Heart left ventricle (tissue), 16 donors: ENCODE data around the gene RAB27B. TPM values are rescaled to one million over a fixed set of nuclear protein-coding genes. Genes with fewer than 3 reads are reported as not detected.
"Not testable (repeated sequence)": the region's sequence is repeated elsewhere in the genome, so short reads cannot be mapped to it uniquely, and the experiment has no call there.

ENCODE experiments used
- ATAC-seq, 4 donors: fragments of 200-7000 bp; cut with Tn5 transposase; one replicate each; pipeline ENCODE4 v1.9.1; 2020 to 2022; ENCODE audit warnings: moderate library complexity in 4 of 4, mild to moderate bottlenecking in 3 of 4, moderate number of reproducible peaks in 1 of 4
- DNase-seq, 5 donors: peaks; one replicate each; pipeline ENCODE4 v3.0.0-alpha.2; 2020
- H3K27ac ChIP-seq, 12 donors: fragments of 200-600 bp; sonication (generic) in 4 of 12; one replicate each; pipeline versions ENCODE4 v1.5.0 to v1.8.0; 2016 to 2022; ENCODE audit warnings: mild to moderate bottlenecking in 2 of 12
- H3K27me3 ChIP-seq, 9 donors: fragments of 200-600 bp; sonication (generic) in 2 of 9; one replicate each; pipeline versions ENCODE4 v1.5.1 to v1.8.0; 2016 to 2022; ENCODE audit warnings: mild to moderate bottlenecking in 3 of 9
- H3K36me3 ChIP-seq, 9 donors: fragments of 200-600 bp; sonication (generic) in 2 of 9; one replicate each; pipeline versions ENCODE4 v1.5.0 to v1.8.0; 2018 to 2022; ENCODE audit warnings: mild to moderate bottlenecking in 2 of 9
- H3K4me1 ChIP-seq, 12 donors: fragments of 200-600 bp; sonication (generic) in 4 of 12; one replicate each; pipeline versions ENCODE4 v1.5.0 to v1.8.0; 2016 to 2022; ENCODE audit warnings: mild to moderate bottlenecking in 3 of 12
- H3K4me3 ChIP-seq, 12 donors: fragments of 200-600 bp; sonication (generic) in 4 of 12; one replicate each; pipeline versions ENCODE4 v1.5.0 to v1.8.0; 2017 to 2022; ENCODE audit warnings: mild to moderate bottlenecking in 9 of 12, moderate library complexity in 4 of 12
- H3K9me3 ChIP-seq, 12 donors: fragments of 200-600 bp; sonication (generic) in 4 of 12; one replicate each; pipeline versions ENCODE4 v1.5.0 to v1.8.0; 2016 to 2022; ENCODE audit warnings: mild to moderate bottlenecking in 1 of 12
- CTCF ChIP-seq, 12 donors: fragments of 200-600 bp; sonication (generic) in 4 of 12; IDR thresholded peaks; one replicate each; pipeline versions ENCODE4 v1.5.0 to v1.8.0; 2018 to 2022; ENCODE audit warnings: antibody characterized with exemption in 12 of 12, mild to moderate bottlenecking in 5 of 12
- POLR2A ChIP-seq, 2 donors: fragments of 450-650 bp; IDR thresholded peaks; one replicate each; pipeline ENCODE4 v1.6.1; 2017; ENCODE audit warnings: antibody characterized with exemption in 2 of 2, mild to moderate bottlenecking in 2 of 2, moderate library complexity in 2 of 2
- WGBS, 4 donors: extraction: QIAGEN DNeasy Blood & Tissue Kit in 2 of 4; methylation state at CpG; one replicate each; pipeline versions ENCODE4 v1.1.5 to v1.1.7; 2013 to 2018; 5-methylcytosine and 5-hydroxymethylcytosine counted together
- intact Hi-C, 10 donors: fragments of 100-400 bp; cut with DNase I; formaldehyde crosslinking; loops; one replicate each; pipeline versions ENCODE4 v1.11.1 to v1.14.2; 2022
- polyA plus RNA-seq, 2 donors: library from polyadenylated mRNA; stranded (reverse); fragments of 200-250 nt; gene quantifications; one replicate each; pipeline ENCODE4 v1.2.3, GENCODE V29; 2013
- total RNA-seq, 9 donors: library from RNA; depleted of rRNA in 2 of 9; stranded (reverse); fragments of >200 nt in 2 of 9; fragmentation: NEBNext Ultra II Directional in 3 of 9; extraction: Animal tissue kit (Norgen Biotek cat#: 25700) in 3 of 9; gene quantifications; one replicate each; pipeline versions ENCODE4 v1.1.0 to v1.2.4, GENCODE V29; 2016 to 2023
- donor health status: ischemic (EF 13 %, LVEDD 7.1; RV severe dilation, severe dysfunction).
- donor health status: healthy with polysubstance abuse.
- donor health status: DM: no; HTN: yes; CAD: no.
- donor health status: DM: no; HTN: no; CAD: no.
- donor health status: ischemic (EF 25% LVEDD 6.9; RV normal size, moderate dysfunction).
- donor health status: ischemic (EF 25% LVEDD 5.7; RV mildly dilated, moderate dysfunction).
- donor health status: healthy.
- donor health status: DM: yes; HTN: yes; CAD: no.
- donor health status: ischemic (EF 35%, LVEDD 5.7; RV mildly dilated, moderate dysfunction).
- donor health status: nonischemic (EF 11% LVEDD 7.7; RV severe dilation, severe dysfunction).
- donor health status: DM: yes; HTN: yes; CAD: no.
- donor health status: PGD.
- donor health status: ischemic (EF 29% LVEDD 5.4; RV normal size, mild dysfunction).
- donor health status: nonischemic (EF 23%, LVEDD 6.1; RV moderate dilation, normal function).

The RAB27B gene
- total and polyA plus RNA-seq, 11 donors = 0.03 to 1.5 (median 0.13) TPM; not detected in 2

GRCh38 chr18:54813977-54814565 lies 14.2 kb upstream of the RAB27B start:
- Histone ChIP-seq H3K4me1 (no peaks in the 10 kb centered on the region), H3K27ac (no peak overlapping the region), H3K36me3 (no peaks in the 10 kb centered on the region), H3K4me3 (no peak overlapping the region), H3K27me3 (no peaks in the 10 kb centered on the region), H3K9me3 (no peaks in the 10 kb centered on the region)
- TF ChIP-seq CTCF (IDR thresholded peaks at IDR 0.05) (no peak), POLR2A (IDR thresholded peaks at IDR 0.05) (no peak)
- DNase-seq (no peak), ATAC-seq (no peak)
- intact Hi-C loops = no loop called here
- 19 to 34% (median 29%) methylated on average over 1 of the region's 1 CpG for WGBS, 4 donors

GRCh38 chr18:54815086-54815485 lies 13.2 kb upstream of the RAB27B start:
- H3K36me3 ChIP-seq = no peaks in the 10 kb centered on the region
- H3K27ac ChIP-seq = no peak overlapping the region
- DNase-seq = no peak
- no peaks in the 10 kb centered on the region for H3K4me1 ChIP-seq
- ATAC-seq = no peak
- H3K4me3 ChIP-seq = no peak overlapping the region
- 76 to 85% (median 78%) methylated on average over 2 of the region's 2 CpGs for WGBS, 4 donors
- no peaks in the 10 kb centered on the region for H3K27me3 ChIP-seq
- TF ChIP-seq CTCF (IDR thresholded peaks at IDR 0.05) (no peak), POLR2A (IDR thresholded peaks at IDR 0.05) (no peak)
- no peaks in the 10 kb centered on the region for H3K9me3 ChIP-seq
- intact Hi-C loops = no loop called here

DNA sequence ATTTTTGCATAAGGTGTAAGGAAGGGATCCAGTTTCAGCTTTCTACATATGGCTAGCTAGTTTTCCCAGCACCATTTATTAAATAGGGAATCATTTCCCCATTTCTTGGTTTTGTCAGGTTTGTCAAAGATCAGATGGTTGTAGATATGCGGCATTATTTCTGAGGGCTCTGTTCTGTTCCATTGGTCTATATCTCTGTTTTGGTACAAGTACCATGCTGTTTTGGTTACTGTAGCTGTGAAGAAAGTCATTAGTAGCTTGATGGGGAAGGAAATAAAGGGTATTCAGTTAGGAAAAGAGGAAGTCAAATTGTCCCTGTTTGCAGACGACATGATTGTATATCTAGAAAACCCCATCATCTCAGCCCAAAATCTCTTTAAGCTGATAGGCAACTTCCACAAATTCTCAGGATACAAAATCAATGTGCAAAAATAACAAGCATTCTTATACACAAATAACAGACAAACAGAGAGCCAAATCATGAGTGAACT lies 7.4 kb upstream of the RAB27B start:
- H3K4me3 ChIP-seq, ATAC-seq, H3K36me3 ChIP-seq, intact Hi-C loops, DNase-seq, H3K9me3 ChIP-seq, H3K27ac ChIP-seq, H3K27me3 ChIP-seq, H3K4me1 ChIP-seq: not testable (repeated sequence)
- 71 to 79% (median 75%) methylated on average over 2 of the region's 2 CpGs for WGBS, 4 donors

DNA sequence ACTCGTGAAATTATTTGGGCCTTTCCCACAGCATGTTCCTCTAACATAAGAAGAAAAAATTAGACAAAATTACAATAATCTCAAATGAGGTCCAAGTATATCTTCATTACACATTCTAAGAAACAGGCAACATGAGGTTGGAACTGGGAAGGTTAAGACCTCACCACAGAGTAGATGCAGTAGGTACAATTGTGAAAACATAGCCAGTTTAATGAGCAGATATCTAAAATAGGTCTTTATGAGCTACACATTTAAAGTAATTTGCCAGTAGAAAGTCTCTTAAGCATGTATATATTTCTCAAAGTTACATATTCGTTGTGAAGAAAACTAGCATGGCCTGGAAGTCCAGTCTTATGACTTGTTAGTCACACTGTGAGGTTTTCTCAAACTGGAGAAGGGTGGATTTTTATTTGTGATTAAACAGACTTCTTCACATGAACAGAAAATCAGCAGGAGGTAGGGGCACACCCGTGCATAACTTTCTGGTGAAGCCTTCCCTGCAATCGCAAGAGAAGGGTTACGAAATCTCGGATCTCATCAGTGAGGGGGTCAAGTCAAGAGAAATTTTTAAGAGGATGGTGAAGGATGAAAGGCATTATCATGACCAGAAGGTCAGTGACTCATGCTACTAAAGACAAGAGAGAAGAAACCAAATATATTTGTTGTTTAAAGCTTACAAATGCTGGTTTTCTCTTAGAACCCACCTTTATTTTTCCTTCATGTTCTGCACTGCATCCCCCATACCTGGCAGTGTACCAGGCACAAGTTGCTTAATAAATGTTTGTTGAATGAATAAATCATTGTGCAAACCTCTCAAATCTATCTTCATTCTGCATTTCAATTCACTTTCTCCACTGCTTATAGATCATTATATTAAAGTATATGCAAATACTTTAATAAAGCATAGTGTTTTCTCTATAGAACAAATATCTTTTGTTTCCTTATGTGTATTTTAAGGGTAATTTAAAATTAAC lies 5.1 kb upstream of the RAB27B start:
- WGBS, 4 donors = 79 to 85% (median 81%) methylated on average over 6 of the region's 6 CpGs
- ATAC-seq (no peak), DNase-seq (no peak)
- Histone ChIP-seq H3K4me3 (no peak overlapping the region), H3K27me3 (peaks cover 0 to 9% (median 0%) of the 10 kb centered on the region in 9 donors), H3K27ac (no peak overlapping the region), H3K9me3 (no peaks in the 10 kb centered on the region), H3K36me3 (no peaks in the 10 kb centered on the region), H3K4me1 (peaks cover 0 to 4% (median 0%) of the 10 kb centered on the region in 12 donors)
- no peak for TF ChIP-seq CTCF (IDR thresholded peaks at IDR 0.05)
- no peak for TF ChIP-seq POLR2A (IDR thresholded peaks at IDR 0.05)
- intact Hi-C loops = no loop called here
